Neural progenitor cell (in vitro differentiated cells): Measurements from ENCODE around the gene PAX7. TPM values are rescaled to one million over a fixed set of nuclear protein-coding genes. Genes with fewer than 3 reads are reported as not detected.

ENCODE experiments used
- DNase-seq: peaks from one replicate; pipeline ENCODE4 v3.0.0-alpha.2; 2016; ENCODE audit warnings: low spot score
- H2AFZ ChIP-seq: fragments of 200-600 bp; sonication (generic); replicated peaks from 2 replicates; pipeline ENCODE4 v1.6.1; 2016; ENCODE audit warnings: antibody characterized with exemption
- H3F3A ChIP-seq: fragments of 200-600 bp; sonication (generic); 2 replicates; pipeline ENCODE4 v1.6.1; 2016; ENCODE audit warnings: antibody characterized with exemption, low read depth
- H3K27ac ChIP-seq: fragments of 200-600 bp; sonication (generic); 2 replicates; pipeline ENCODE4 v1.5.1; 2016; ENCODE audit warnings: mild to moderate bottlenecking
- H3K27me3 ChIP-seq: fragments of 200-600 bp; sonication (generic); 2 replicates; pipeline ENCODE4 v1.6.1; 2016; ENCODE audit warnings: mild to moderate bottlenecking, moderate library complexity
- H3K36me3 ChIP-seq: fragments of 200-600 bp; sonication (generic); 2 replicates; pipeline ENCODE4 v1.5.1; 2016
- H3K4me1 ChIP-seq: fragments of 200-600 bp; sonication (generic); 2 replicates; pipeline ENCODE4 v1.6.1; 2016; ENCODE audit warnings: mixed run types
- H3K4me2 ChIP-seq: fragments of 200-600 bp; sonication (generic); 2 replicates; pipeline ENCODE4 v1.6.1; 2016
- H3K4me3 ChIP-seq: fragments of 200-600 bp; sonication (generic); 2 replicates; pipeline ENCODE4 v1.5.1; 2016
- H3K79me2 ChIP-seq: fragments of 200-600 bp; sonication (generic); 2 replicates; pipeline ENCODE4 v1.6.1; 2016; ENCODE audit warnings: low read depth
- H3K9ac ChIP-seq: fragments of 200-600 bp; sonication (generic); 2 replicates; pipeline ENCODE4 v1.6.1; 2016
- H3K9me3 ChIP-seq: fragments of 200-600 bp; sonication (generic); 2 replicates; pipeline ENCODE4 v1.5.1; 2016; ENCODE audit warnings: low read depth
- H4K20me1 ChIP-seq: fragments of 200-600 bp; sonication (generic); 2 replicates; pipeline ENCODE4 v1.6.1; 2016; ENCODE audit warnings: low read depth
- H3K27ac Mint-ChIP-seq: 3 replicates; pipeline ENCODE4 v1.8.0; 2021; ENCODE audit warnings: mixed read lengths
- H3K27me3 Mint-ChIP-seq: 2 replicates; pipeline ENCODE4 v1.8.0; 2022; ENCODE audit warnings: low read depth, mild to moderate bottlenecking, inconsistent platforms, moderate library complexity, mixed read lengths; ENCODE audit not compliant: insufficient read depth
- H3K36me3 Mint-ChIP-seq: 3 replicates; pipeline ENCODE4 v1.8.0; 2021; ENCODE audit warnings: mixed read lengths
- H3K4me1 Mint-ChIP-seq: 3 replicates; pipeline ENCODE4 v1.8.0; 2021; ENCODE audit warnings: mixed read lengths
- H3K4me3 Mint-ChIP-seq: 3 replicates; pipeline ENCODE4 v1.8.0; 2021; ENCODE audit warnings: mild to moderate bottlenecking, moderate library complexity, mixed read lengths
- H3K9me3 Mint-ChIP-seq: 3 replicates; pipeline ENCODE4 v1.8.0; 2020; ENCODE audit warnings: mixed read lengths
- EZH2 ChIP-seq: fragments of 200-600 bp; sonication (generic); IDR thresholded peaks from 2 replicates; pipeline ENCODE4 v1.6.1; 2017; ENCODE audit warnings: antibody characterized with exemption, mild to moderate bottlenecking, moderate library complexity
- EZH2phosphoT487 ChIP-seq: fragments of 200-600 bp; sonication (generic); IDR thresholded peaks from 2 replicates; pipeline ENCODE4 v1.6.1; 2017; ENCODE audit warnings: antibody characterized with exemption
- total RNA-seq: library from RNA; depleted of rRNA; stranded (reverse); fragments of >200 nt; gene quantifications from 2 replicates; pipeline ENCODE4 v1.2.3, GENCODE V29; 2015; ENCODE audit warnings: low replicate concordance
- TF ChIP-seq, protein P1 (sequence below): fragments of 200-600 bp; sonication (generic); IDR thresholded peaks from 2 replicates; pipeline ENCODE4 v1.5.1; 2017; ENCODE audit warnings: antibody characterized with exemption, mild to moderate bottlenecking

Gene PAX7
- total RNA-seq, 1 donor from 2014 or later = 0.06 TPM

DNA sequence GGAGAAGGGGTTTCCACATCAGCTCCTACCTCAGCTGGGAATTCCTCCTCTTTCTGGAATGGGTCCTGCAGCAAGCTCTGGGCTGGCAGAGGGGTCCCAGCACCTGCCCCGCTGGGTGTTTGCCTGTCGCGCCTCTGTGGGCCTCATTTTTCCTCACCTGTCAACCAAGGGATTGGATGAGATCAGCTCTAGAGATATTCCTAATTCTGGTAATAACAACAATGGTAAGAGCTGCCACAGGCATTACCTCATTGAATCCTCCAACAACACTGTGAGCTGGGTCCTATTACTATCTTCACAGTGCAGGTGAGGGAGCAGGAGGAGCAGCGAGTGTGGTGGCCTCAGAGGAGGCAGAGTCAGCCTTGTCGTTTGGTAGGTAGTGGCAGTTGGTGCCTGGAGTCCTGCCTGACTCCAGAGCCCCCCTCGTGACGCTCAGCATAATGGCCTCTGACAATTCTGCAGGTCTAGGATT is 23.3 kb upstream of the PAX7 start:
- H3K27ac ChIP-seq = no peak overlapping the region
- TF ChIP-seq EZH2phosphoT487 (no peak), EZH2 (no peak)
- TF ChIP-seq, protein P1, sequence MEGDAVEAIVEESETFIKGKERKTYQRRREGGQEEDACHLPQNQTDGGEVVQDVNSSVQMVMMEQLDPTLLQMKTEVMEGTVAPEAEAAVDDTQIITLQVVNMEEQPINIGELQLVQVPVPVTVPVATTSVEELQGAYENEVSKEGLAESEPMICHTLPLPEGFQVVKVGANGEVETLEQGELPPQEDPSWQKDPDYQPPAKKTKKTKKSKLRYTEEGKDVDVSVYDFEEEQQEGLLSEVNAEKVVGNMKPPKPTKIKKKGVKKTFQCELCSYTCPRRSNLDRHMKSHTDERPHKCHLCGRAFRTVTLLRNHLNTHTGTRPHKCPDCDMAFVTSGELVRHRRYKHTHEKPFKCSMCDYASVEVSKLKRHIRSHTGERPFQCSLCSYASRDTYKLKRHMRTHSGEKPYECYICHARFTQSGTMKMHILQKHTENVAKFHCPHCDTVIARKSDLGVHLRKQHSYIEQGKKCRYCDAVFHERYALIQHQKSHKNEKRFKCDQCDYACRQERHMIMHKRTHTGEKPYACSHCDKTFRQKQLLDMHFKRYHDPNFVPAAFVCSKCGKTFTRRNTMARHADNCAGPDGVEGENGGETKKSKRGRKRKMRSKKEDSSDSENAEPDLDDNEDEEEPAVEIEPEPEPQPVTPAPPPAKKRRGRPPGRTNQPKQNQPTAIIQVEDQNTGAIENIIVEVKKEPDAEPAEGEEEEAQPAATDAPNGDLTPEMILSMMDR = no peak

DNA sequence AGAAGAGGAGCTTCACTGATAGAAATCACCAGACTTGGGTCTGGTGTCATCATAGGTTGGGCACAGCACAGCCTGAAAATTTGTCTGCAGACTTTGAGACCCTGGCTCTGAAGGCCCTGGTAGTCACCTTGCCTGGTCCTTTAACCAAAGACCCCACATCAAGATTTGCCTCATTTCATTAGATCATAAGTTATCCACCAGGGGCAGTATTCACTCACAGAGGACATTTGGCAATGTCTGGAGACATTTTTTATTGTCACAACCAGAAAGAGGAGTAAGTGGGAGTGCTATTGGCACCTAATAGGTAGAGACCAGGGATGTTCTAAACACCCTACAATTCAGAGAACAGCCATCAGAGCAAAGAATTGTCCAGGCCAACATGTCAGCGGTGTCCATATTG is 22.1 kb upstream of the PAX7 start:
- Histone ChIP-seq H4K20me1 (no peaks in the 10 kb centered on the region), H3K4me1 (peaks cover 11% of the 10 kb centered on the region), H3K27me3 (peaks cover 86% of the 10 kb centered on the region), H3K4me2 (no peak overlapping the region), H3F3A (peaks cover 18% of the 10 kb centered on the region), H3K36me3 (no peaks in the 10 kb centered on the region), H3K9ac (no peak overlapping the region), H2AFZ (no peak overlapping the region), H3K27ac (no peak overlapping the region), H3K4me3 (no peak overlapping the region), H3K79me2 (no peaks in the 10 kb centered on the region), H3K9me3 (no peaks in the 10 kb centered on the region)
- Mint-ChIP-seq H3K27ac (no peak overlapping the region), H3K27me3 (peaks cover 19% of the 10 kb centered on the region), H3K36me3 (no peaks in the 10 kb centered on the region), H3K9me3 (no peaks in the 10 kb centered on the region), H3K4me1 (peaks cover 10% of the 10 kb centered on the region), H3K4me3 (no peak overlapping the region)
- TF ChIP-seq EZH2phosphoT487 = no peak
- TF ChIP-seq, protein P1 = peak; percentile 33
- DNase-seq = no peak

More for the DNA sequence above, 23.3 kb upstream of the PAX7 start:
- DNase-seq = no peak
- peaks cover 26% of the 10 kb centered on the region for H3F3A ChIP-seq
- H2AFZ ChIP-seq = no peak overlapping the region
- no peaks in the 10 kb centered on the region for H3K9me3 ChIP-seq
- H4K20me1 ChIP-seq = no peaks in the 10 kb centered on the region
- peak overlapping the region; percentile 53 for H3K27ac Mint-ChIP-seq
- no peaks in the 10 kb centered on the region for H3K9me3 Mint-ChIP-seq
- H3K4me1 Mint-ChIP-seq = peaks cover 16% of the 10 kb centered on the region
- H3K36me3 ChIP-seq = no peaks in the 10 kb centered on the region
- H3K9ac ChIP-seq = no peak overlapping the region
- peaks cover 17% of the 10 kb centered on the region for H3K4me1 ChIP-seq
- H3K27me3 ChIP-seq = peaks cover 79% of the 10 kb centered on the region
- H3K27me3 Mint-ChIP-seq = peaks cover 22% of the 10 kb centered on the region
- H3K4me2 ChIP-seq = no peak overlapping the region
- no peak overlapping the region for H3K4me3 Mint-ChIP-seq
- no peaks in the 10 kb centered on the region for H3K79me2 ChIP-seq
- no peak overlapping the region for H3K4me3 ChIP-seq
- H3K36me3 Mint-ChIP-seq = no peaks in the 10 kb centered on the region

DNA sequence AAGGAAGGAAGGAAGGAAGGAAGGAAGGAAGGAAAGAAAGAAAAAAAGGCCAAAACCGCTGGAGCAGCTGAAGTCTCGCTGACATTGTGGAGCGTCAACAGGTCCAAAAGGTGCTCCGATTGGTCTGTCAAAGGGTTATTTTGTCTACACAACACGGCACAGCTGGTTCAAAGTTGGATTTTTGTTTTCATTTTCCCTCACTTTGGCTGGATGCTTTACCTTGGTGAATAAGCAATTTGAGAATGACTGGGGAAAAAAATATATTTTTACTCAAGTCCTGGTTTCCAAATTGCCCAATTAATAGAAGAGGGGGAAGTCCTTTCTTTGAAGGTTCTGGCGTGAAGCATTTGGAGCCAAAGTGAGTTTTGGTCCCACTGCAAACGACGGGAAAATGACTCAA is 19.3 kb upstream of the PAX7 start:
- DNase-seq = no peak
- Histone ChIP-seq H3K4me3 (no peak overlapping the region), H3K4me2 (no peak overlapping the region), H3K9me3 (no peaks in the 10 kb centered on the region), H3F3A (peaks cover 13% of the 10 kb centered on the region), H2AFZ (no peak overlapping the region), H3K4me1 (peaks cover 11% of the 10 kb centered on the region), H4K20me1 (no peaks in the 10 kb centered on the region), H3K9ac (no peak overlapping the region), H3K27ac (no peak overlapping the region), H3K79me2 (no peaks in the 10 kb centered on the region), H3K36me3 (no peaks in the 10 kb centered on the region), H3K27me3 (peaks cover 92% of the 10 kb centered on the region)
- TF ChIP-seq EZH2 (no peak), EZH2phosphoT487 (no peak)
- TF ChIP-seq, protein P1 = no peak
- Mint-ChIP-seq H3K4me1 (peaks cover 8% of the 10 kb centered on the region), H3K4me3 (no peak overlapping the region), H3K27ac (peak overlapping the region; percentile 1), H3K36me3 (no peaks in the 10 kb centered on the region), H3K27me3 (peaks cover 18% of the 10 kb centered on the region), H3K9me3 (no peaks in the 10 kb centered on the region)
